Umbilical cord (tissue), 2 donors: ENCODE measurements around the gene MIGA2. TPM values are rescaled to one million over a fixed set of nuclear protein-coding genes. Genes with fewer than 3 reads are reported as not detected.

Experiments used
- DNase-seq: peaks from one replicate; pipeline ENCODE4 v3.0.0-alpha.2; 2015; ENCODE audit warnings: low spot score
- total RNA-seq: library from RNA; depleted of rRNA; stranded (reverse); fragments of >200 nt; gene quantifications from one replicate; pipeline ENCODE4 v1.2.3, GENCODE V29; 2014; ENCODE audit warnings: low replicate concordance; ENCODE audit not compliant: insufficient read depth

The MIGA2 gene
- total RNA-seq, 1 donor from 2014 or later: 9.1 TPM

DNA sequence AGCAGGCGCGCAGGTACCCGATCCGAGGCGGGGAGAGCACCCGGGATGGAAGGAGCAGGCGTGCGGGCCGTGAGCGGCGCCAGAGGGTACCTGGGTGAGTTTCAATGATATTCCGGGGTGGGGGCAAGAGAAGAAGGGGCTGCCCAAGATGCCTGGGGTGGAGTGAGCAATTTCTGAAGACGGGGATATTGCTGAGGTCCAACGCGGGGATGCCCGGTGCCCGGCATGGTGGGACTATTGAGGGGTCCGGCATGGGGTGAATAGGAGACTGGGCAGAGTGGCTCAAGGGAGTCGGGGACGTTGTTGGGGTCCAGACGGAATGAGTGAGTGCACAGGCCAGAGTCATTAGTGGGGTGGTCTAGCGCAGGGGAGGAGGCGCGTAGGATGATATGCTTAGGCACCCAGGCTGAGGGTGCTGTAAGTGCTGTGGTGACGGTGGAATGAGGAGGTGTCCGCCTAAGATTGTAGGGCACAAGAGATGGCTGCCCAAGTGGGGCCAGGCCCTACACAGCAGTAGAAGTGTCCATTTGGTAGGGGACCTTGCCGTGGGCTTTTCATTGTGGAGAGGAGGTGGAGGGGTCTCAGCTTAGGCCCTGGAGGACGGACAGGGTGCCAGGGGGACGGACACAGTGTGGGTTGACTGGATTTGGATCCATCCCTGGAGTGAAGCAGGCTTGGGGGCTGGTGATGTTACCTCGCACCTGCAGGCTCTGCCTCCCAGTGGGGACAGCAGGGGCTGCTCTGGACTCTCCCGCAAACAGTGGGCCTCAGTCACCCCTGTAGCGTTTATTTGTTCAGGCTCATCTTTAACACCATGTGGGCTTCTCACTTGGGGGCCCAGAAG is 719 bp downstream of the MIGA2 start:
- no peak for DNase-seq

DNA sequence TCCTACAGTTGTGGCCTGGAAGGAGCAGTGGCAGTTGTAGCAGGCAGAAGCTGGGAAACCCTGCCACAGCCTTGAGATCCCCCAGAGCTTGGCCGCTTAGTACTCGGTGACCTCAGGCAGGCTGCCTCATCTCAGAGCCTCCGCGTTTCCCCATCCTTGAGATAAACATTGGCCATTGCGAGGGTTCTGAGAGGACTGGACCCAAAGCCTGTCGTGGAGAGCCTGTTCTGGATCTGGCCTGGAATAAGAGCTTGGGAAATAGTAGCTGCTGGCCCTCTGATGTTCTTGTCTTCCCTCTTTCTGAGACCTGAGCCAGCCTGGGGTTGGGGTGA is 1.3 kb downstream of the MIGA2 start:
- DNase-seq: no peak

DNA sequence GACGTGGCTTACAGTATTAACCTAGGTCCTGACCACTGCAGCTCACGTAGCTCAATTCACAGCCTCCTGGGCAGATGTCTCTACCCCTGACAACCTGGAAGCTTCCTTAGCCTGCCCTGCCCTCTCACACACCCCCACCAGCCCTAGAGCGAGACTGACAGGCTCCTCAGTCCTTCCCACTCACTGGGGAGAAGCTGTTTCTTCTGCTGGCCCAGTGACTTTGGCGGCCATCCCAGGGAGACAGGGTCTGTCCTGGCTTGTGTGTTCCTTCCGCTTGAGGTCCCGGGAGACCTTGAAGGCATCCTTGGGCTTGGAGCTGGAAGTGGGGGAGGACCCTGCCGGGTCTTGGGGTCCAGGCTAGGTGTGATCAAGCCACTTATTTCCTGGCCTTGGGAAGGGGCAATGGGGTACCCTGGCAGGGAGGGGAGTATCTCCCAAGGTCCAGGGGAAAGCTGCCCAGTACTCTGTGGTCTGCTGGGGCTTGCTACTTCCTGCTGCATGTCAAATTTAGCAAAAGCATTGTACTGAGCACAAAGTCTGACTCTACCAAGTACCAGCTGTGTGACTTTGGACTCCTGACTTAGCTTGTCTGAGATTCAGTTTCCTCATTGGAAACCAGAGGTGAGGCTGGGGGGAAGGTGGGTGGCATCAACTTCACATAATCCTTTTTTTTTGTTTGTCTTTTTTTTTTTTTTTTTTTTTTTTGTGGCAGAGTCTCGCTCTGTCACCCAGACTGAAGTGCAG is 1.9 kb downstream of the MIGA2 start:
- no peak for DNase-seq

DNA sequence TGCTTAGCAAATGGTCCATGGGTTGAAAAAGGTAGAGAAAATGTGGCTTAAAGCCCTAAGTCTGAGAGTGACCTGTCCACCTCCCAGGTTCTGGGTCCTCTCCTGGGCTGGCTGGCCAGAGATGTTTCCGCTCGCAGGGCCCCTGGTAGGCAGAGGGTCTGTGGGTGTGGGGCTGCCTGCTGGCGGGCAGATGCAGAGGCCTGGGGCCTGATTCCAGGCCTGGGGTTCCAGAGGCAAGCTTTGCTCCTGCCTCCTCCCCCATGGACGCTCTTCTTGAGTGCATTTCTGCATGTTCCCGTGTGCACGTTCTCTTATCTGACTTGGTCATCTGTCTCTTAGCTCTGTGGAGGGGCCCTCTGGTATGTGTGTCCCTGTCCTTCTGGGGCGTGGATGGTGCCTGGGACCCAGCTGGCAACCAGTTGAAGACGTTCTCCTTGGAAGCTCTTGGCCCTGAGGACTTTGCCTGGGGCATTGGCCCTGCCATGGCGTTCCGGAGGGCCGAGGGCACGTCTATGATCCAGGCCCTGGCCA is 3.8 kb downstream of the MIGA2 start:
- no peak for DNase-seq

DNA sequence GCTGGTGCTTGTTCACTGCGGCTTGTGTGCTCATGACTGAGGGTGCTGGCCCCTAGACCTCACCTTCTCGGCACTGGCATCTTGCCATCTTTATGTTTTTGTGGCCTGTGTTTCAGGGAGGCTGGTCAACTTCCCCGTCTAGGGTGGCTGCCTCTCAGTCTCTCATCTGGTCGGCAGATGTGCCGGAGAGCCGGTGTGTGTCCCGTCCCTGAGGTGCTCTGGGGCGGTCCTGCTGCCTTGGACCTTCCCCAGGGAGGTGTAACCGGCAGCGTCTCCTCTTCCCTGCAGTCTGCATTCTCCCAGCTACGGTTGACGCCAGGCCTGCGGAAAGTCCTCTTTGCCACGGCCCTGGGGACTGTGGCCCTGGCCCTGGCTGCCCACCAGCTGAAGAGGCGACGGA is 5.6 kb downstream of the MIGA2 start:
- DNase-seq: no peak

DNA sequence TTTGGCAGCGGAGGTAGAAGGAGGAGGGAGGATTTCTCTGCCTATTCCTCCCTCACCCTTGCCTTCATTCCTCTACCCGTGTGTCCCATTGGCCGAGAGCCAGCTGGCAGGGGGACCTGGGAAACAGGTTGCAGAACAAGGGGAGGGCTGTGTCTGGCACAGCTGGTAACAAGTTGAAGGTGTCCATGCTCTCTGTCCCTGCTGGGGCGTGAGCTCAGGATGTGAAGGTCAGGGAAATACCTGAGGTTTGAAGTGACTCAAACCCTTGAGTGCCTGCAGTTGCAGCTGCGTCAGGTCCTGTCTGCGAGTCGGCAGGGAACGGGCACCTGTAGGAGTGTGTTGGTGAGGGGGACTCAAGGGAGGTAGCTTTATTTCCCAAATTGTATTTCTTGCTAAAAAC is 16.2 kb downstream of the MIGA2 start:
- no peak for DNase-seq

DNA sequence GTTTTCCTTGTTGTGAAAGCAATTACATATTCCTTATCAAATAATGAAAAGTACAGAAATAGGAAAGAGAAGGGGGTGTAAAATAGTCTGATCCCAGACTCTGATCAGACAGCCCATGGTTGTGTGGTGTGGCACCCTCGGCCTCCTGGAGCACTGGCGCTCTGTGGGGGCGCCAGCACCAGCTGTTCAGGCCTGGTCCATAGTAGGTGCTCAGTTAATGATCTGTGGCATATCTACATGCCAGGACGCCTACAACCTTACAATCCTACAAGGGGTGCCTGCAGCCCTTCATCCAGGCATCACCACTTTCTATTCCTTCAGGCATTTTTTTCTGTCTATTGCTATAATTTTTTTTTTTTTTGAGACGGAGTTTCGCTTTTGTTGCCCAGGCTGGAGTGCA is 16.6 kb downstream of the MIGA2 start:
- no peak for DNase-seq

DNA sequence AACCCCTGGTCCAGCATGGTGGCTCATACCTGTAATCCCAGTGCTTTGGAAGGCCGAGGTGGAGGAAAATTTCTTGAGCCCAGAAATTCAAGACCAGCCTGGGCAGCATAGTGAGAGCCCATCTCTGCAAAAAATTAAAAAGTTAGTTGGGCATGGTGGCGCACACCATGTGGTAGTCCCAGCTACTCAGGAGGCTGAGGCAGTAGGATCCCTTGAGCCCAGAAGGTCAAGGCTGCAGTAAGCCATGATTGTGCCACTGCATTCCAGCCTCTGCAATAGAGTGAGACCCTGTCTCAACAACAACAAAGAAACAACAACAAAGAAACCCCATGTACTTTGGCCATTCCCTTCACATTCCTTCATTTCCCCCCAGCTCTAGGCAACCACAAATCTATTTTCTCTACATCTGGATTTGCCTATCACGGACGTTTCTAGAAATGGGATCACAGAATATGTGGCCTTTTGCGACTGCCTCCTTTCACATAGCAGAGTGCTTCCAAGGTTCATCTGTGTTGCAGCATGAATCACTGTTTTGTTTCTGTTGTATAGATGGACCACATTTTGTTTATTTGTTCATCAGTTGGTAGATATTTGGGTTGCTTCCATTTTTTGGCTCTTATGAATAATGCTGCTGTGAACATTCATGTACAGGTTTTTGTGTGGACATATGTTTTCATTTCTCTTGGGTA is 17.9 kb downstream of the MIGA2 start:
- DNase-seq: no peak

DNA sequence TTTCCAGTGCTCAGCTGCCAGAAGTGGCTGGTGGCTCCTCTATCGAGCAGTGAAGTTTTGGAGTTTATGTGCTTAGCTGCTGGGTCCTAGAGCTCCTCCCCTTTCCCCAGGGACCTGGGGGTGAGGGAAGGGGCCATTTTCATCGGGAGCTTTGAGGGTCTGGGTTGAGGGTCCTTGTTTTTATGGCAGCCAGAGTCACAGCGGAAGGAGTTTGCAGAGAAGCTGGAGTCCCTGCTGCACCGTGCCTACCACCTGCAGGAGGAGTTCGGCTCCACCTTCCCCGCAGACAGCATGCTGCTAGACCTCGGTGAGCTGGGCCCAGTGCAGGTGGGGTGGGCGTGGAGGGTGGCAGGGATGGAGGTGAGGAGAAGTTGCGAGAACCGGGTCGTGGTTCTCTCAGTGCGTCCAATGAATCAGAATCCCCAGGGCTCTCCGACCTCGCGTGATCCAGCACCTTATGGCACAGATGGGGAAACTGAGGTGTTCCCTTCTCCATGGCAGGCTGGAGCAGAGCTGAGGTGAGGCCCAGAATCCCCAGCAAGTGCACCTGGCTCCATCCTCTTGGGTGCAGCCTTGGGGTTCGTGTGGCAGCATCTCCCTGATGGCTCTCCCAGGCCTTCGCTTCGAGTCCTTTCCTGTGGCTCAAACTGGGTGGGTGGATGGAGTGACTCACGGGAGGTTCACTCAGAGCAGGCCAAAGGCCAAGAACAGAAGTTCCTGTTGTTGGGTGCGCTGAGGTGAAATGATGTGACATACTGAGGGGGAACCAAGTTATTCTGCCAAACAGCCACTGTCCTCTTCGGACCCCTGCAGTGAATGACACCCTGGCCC is 22.8 kb downstream of the MIGA2 start:
- DNase-seq: no peak

DNA sequence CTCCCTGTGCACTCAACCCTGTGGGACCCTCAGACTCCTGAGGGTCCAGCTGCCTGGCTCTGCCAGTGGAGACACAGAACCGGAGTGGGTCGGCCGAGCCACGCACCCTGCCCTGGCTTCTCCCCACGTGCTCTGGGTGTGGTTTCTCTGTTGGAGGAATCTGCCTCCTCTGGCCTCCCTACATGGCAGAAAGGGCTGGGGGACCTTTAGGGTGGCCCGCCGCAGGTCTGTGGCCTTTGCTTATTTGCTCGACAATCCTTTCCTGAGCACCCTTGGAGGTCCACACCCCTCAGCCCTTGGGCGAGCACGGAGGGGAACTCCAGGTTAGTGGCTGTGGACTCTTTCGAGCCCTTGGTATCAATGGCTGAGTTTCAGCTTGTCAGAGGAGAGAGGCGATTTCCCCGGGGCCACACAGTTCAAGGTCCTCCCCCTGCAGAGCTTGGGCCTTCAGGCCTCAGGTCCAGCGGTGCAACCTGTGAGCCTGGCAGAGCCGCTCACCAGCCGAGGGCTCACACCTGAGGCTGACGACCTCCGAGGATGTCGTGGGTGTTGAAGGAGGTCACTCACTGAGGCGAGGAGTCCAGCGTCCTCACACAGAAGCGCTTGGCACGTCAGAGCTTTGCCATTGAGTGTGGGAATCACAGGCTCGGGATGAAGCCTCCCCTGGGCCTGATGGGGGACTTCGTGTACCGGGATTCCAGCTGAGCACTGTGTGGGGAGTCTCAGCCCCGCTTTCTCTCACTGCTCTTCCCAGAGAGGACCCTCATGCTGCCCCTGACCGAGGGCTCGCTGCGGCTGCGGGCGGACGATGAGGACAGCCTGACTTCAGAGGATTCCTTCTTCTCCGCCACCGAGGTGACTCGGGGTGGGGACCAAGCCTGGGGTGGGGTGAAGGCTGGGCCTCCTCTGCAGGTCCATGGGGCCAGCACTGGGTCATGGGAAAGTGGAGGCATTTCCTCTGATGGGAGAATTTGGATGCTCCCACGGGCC is 23.7 kb downstream of the MIGA2 start:
- no peak for DNase-seq

DNA sequence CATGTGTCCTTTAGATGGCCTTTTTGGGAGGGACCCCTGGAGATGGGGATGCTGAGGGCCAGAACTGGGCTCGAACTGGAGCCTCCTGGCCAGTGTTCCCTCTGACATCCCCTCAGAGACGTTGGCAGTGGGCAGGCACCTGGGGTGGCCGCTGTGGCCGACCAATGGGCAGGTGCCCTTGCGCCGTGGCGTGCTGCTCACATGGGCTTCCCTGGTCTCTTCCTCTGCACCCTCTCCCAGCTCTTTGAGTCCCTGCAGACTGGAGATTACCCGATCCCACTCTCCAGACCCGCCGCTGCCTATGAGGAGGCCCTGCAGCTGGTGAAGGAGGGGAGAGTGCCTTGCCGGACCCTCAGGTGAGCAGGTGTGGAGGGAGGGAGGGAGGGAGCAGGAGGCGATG is 24.6 kb downstream of the MIGA2 start:
- no peak for DNase-seq

DNA sequence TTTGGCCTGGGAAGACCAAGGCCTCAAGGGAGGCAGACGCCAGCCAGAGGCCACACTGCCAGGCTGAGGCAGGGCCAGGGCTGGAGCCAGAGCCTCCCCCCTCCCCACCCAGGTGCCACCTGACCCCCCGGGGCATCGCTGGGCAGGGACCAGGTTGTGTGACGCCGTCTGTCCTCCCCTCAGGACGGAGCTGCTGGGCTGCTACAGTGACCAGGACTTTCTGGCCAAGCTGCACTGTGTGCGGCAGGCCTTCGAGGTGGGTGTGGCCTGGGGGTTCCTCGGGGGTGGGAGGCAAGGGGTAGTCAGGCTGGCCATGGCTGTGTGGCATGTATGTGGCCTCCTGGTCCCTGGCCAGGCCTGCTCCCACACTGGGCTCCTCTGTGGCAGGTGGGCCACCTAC is 26.6 kb downstream of the MIGA2 start:
- no peak for DNase-seq

DNA sequence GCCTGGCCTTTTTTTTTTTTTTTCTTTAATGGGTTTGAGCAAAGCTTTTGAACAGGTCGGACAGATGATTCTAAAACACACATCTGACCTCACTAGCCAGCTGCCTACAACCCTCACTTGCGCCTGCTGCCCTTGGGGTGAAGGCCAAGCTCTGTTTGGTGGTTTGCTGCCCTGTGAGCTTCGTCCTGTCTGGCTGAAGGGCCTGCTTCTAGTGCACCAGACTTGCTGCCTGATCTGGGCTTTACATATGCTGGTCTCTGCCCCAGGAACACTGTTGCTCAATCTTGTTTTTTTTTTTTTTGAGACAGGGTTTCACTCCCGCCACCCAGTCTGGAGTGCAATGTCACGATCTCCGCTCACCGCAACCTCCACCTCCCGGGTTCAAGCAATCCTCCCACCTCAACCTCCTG is 28.1 kb downstream of the MIGA2 start:
- DNase-seq: no peak

DNA sequence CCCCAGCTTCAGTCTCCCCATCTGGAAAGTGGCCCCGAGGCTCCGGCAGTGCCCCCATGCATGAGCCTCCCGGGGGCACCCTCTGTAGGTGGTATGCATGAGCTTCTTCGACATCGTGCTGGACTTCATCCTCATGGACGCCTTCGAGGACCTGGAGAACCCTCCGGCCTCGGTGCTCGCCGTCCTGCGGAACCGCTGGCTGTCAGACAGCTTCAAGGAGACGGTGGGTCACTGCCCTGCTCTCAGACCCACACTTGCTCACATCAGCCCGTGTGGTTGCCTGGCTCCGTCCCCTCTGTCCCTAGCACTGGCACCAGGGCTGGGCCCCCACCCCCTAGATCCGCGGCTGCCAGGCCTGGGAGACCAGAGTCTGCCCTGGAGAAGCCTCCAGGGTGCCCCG is 31.7 kb downstream of the MIGA2 start:
- DNase-seq: no peak

DNA sequence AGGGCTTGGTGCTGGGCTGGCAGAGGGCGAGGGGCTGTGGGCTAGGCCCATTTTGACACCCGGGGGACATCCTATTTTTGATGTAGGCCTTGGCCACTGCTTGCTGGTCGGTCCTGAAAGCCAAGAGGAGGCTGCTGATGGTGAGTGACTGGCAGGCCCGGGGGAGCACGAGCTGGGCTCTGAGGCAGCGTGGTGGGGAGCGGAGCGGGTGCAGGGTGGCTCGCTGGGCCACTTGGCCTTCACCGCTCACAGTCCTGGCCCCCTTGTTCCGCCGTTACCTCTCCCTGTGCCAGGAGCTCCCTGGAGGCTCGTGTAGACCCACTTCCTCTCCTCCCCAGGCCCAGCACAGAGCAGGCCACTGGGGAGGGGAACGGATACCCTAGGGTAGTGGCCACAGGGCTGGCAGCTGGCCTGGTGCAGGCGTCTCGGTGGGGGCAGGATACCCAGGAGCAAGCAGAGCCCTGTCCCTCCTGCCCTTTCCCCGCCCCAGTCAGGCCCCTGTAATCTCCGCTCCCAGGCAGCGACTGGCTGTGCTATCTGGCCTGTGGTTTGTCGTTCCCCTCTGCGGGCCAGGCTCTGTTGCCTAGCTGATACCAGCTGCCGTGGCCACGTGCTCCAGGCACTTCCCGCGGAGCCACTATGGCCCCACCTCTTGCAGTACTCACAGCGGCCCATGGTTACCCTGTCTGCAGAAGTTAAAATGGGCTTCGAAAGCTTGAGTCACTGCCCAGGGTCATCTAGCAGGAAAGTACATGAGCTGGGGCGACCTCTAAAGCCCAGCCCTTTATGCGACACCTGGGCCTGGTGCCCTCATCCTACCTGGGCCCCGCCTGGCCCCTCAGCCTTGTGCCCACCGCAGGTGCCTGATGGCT is 32.8 kb downstream of the MIGA2 start:
- peak; percentile 57 for DNase-seq

DNA sequence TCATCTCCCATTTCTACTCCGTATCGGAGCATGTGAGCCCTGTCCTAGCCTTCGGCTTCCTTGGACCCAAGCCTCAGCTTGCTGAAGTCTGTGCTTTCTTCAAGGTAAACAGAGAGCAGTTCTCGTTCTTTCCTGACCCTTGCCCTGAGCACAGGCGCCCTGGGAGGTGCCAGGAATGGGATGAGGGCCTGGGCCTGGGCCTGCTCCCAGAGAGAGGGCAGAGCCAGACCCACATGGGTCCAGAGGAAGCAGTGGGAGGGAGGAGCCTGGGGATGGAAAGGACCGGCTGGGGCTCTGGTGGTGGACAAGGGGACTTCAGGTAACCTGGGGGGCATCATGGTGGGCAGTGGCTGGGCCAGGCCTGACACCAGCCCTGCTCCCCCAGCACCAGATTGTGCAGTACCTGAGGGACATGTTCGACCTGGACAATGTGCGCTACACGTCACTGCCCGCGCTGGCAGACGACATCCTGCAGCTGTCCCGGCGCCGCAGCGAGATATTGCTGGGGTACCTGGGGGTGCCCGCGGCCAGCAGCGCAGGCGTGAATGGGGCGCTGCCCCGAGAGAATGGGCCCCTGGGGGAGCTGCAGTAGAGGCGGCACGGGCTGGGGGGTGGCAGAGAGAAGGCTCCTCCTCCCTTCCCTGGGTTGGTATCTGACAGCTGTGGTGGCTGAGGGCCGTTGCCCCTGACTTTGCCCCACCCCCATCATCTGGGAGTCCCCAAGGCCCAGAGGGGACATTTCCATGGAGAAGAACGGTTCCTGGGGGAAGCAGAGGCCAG is 33.6 kb downstream of the MIGA2 start:
- no peak for DNase-seq

DNA sequence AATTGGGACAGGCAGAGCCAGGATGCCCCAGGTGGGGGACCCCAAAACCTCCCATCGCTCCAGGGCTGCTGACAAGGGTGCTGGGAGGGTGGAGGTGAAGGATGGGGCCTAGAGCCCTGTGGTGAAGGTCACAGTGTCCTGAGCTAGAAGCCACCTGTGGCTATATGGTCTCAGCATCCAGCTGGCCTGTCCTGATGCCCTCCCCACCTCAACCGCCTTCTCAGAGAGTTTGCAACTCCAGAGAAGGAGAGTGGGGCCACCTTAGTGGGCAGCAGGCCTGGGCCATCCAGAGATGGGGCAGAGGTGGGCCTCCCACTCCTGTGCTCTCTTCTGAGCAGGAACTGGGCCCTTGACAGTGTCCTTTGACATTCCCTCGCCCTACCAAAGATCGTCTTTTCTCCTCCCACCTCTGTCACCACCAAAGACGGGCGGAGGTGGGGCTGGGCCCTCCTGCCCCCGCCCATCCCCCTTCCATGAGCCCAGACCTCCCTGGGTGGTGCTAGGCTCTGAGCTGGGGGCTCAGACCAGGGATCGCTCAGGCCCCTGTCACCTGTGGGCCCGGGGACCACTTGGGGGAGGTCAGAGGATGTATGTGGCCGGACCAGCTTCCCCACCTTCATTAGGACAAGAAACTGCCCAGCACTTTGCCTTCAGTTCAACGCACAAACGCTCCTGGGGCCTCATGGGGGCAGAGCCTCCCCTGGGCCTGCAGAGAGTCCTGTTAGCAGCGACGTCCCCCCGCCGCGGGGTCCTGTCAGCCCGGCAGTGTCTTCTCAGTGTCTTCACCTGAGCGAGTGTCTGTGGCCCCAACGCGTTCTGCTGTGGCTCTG is 34.5 kb downstream of the MIGA2 start:
- no peak for DNase-seq
